ENCODE measurements around the gene ASAP3. TPM values are rescaled to one million over a fixed set of nuclear protein-coding genes. Genes with fewer than 3 reads are reported as not detected.

ASAP3 gene
- total and polyA plus RNA-seq, 2 of the 13 experiments (the other 11 are each of a cell fraction or from before 2014, with no cell fraction given), result 32.6 to 37.0 TPM

- TF ChIP-seq NPAS2 (CRISPR knock-in tag; IDR thresholded peaks at IDR 0.05; ENCODE audit: borderline replicate concordance), result no peak
Measured at GRCh38 chr1:23481026-23481597, 2.9 kb downstream of the ASAP3 start (continued).

GRCh38 chr1:23480187-23481025 is 3.6 kb downstream of the ASAP3 start:
- WGBS (ENCODE audit: low lambda C conversion rate), result 86% methylated on average over 4 of the region's 4 CpGs
- no peak for ATAC-seq

GRCh38 chr1:23479666-23479941 is 4.4 kb downstream of the ASAP3 start:
- 72% methylated on average over 2 of the region's 2 CpGs for WGBS (ENCODE audit: low lambda C conversion rate)
- Histone ChIP-seq H3K27me3 (ENCODE audit: control insufficient read depth in 1 of 2, insufficient read depth in 2 of 2, low read length in 2 of 2) (no peaks in the 10 kb centered on the region), H3K4me1 (ENCODE audit: insufficient read depth, low read length) (peaks cover 75% of the 10 kb centered on the region), H3K27ac (ENCODE audit: extremely low read length, insufficient read depth, low read length) (peak overlapping the region; percentile 74), H3K4me2 (ENCODE audit: low read depth, low read length) (peak overlapping the region; percentile 60), H4K20me1 (ENCODE audit: insufficient read depth, low read length) (no peaks in the 10 kb centered on the region), H3K36me3 (replicated peaks in 1 of 2; ENCODE audit: control insufficient read depth in 1 of 2, insufficient read depth in 2 of 2, low read length in 2 of 2) (no peaks in the 10 kb centered on the region; a peak in 1 of 5 replicates), H2AFZ (ENCODE audit: low read length) (no peak overlapping the region), H3K9me3 (ENCODE audit: low read length) (no peaks in the 10 kb centered on the region), H3K79me2 (ENCODE audit: insufficient read depth, low read length) (peaks cover 63% of the 10 kb centered on the region), H3K9ac (ENCODE audit: insufficient read depth, low read depth, low read length) (no peak overlapping the region; the same call in 1 of the 2 replicates), H3K4me3 (replicated peaks in 1 of 3; ENCODE audit: insufficient read depth in 1 of 3, low read depth in 2 of 3, low read length in 3 of 3) (peak overlapping the region in 2 of 3 experiments; percentile 32 to 40; a peak in 1 of 6 replicates)
- FAIRE-seq, result no peak
- in situ Hi-C loops (cut with HindIII; ENCODE audit: extremely low pct_ligation_motif_present, low pct_unique_long_range_greater_than_20kb) (no loop called here), intact Hi-C loops (cut with micrococcal nuclease; ENCODE audit: unreplicated experiment) (no loop called here)
- no peak for ATAC-seq
- POLR2A ChIA-PET, result interaction anchor here (1.0 to 1.7 kb wide), 2 partner anchors 17 to 112 kb away, joined by 4 to 6 read pairs; no protein-coding TSS in a partner anchor
- TF ChIP-seq ZC3H4 (CRISPR knock-in tag; IDR thresholded peaks at IDR 0.05; ENCODE audit: borderline replicate concordance) (no peak), ZMYM4 (CRISPR knock-in tag; IDR thresholded peaks at IDR 0.05) (no peak), ZNF263 (CRISPR knock-in tag; IDR thresholded peaks at IDR 0.05) (no peak), ZNF615 (CRISPR knock-in tag; IDR thresholded peaks at IDR 0.05; ENCODE audit: borderline replicate concordance) (no peak), CERS6 (CRISPR knock-in tag; IDR thresholded peaks at IDR 0.05) (no peak)
- no TSS peak for BruUV-seq (replicated peaks)
- DNase-seq (ENCODE audit: low spot score), result no peak
- CTCF ChIA-PET (ENCODE audit: low intra/inter-chr PET ratio, low total read pairs), result no interaction called here

More at GRCh38 chr1:23480187-23481025, 3.6 kb downstream of the ASAP3 start:
- Histone ChIP-seq H3K4me2 (ENCODE audit: low read depth, low read length) (peak overlapping the region; percentile 60; the same call in 1 of the 2 replicates), H3K9me3 (ENCODE audit: low read length) (no peaks in the 10 kb centered on the region), H4K20me1 (ENCODE audit: insufficient read depth, low read length) (no peaks in the 10 kb centered on the region), H2AFZ (ENCODE audit: low read length) (no peak overlapping the region), H3K36me3 (replicated peaks in 1 of 2; ENCODE audit: control insufficient read depth in 1 of 2, insufficient read depth in 2 of 2, low read length in 2 of 2) (no peaks in the 10 kb centered on the region; a peak in 1 of 5 replicates), H3K9ac (ENCODE audit: insufficient read depth, low read depth, low read length) (no peak overlapping the region; the same call in 1 of the 2 replicates), H3K4me1 (ENCODE audit: insufficient read depth, low read length) (peaks cover 75% of the 10 kb centered on the region), H3K27ac (ENCODE audit: extremely low read length, insufficient read depth, low read length) (peak overlapping the region; percentile 74), H3K27me3 (ENCODE audit: control insufficient read depth in 1 of 2, insufficient read depth in 2 of 2, low read length in 2 of 2) (no peaks in the 10 kb centered on the region), H3K79me2 (ENCODE audit: insufficient read depth, low read length) (peaks cover 56% of the 10 kb centered on the region), H3K4me3 (replicated peaks in 1 of 3; ENCODE audit: insufficient read depth in 1 of 3, low read depth in 2 of 3, low read length in 3 of 3) (no peak overlapping the region)
- no TSS peak for BruUV-seq (replicated peaks)
- ChIA-PET POLR2A (interaction anchor here (1.4 to 1.7 kb wide), 2 partner anchors 57 to 112 kb away, joined by 3 to 6 read pairs; no protein-coding TSS in a partner anchor), CTCF (ENCODE audit: low intra/inter-chr PET ratio, low total read pairs) (no interaction called here)
- TF ChIP-seq NONO (IDR thresholded peaks at IDR 0.05) (no peak), NONO (CRISPR knock-in tag; conservative IDR thresholded peaks at IDR 0.05) (0 out of 2 replicates have a peak, but pooled peaks have one; percentile 23), KLF6 (CRISPR knock-in tag; IDR thresholded peaks at IDR 0.05) (no peak)
- FAIRE-seq (no peak), DNase-seq (ENCODE audit: low spot score) (no peak)
- intact Hi-C loops (cut with micrococcal nuclease; ENCODE audit: unreplicated experiment) (loop anchor here (5.0 kb wide), 1 partner anchor 157 kb away; no protein-coding TSS in a partner anchor), in situ Hi-C loops (cut with HindIII; ENCODE audit: extremely low pct_ligation_motif_present, low pct_unique_long_range_greater_than_20kb) (no loop called here)

Data from HepG2 (cell line).